ENCODE data around the gene ERC2. TPM values are rescaled to one million over a fixed set of nuclear protein-coding genes. Genes with fewer than 3 reads are reported as not detected.

The ERC2 gene
- total RNA-seq, 1 donor from 2014 or later: under 0.01 TPM

DNA sequence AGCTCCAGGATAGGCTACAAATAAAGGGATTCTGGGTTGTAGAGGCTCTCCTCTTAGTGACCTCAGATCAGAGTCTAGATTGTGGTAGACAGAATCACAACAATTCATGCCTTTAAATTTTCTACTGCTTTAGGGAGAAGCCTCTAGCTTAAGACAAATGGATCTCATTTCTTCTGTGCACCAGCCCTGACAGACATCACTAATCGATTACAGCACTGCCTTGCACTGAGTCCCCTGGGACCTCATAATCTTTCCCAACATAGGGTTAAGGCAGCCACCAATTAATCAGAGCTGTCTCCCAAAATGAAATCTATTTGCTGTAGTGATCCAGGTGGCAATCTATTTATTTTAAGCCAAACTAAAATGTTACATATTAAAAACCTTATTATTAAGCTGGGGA lies 544.6 kb downstream of the ERC2 start:
- TF ChIP-seq CTCF (IDR thresholded peaks at IDR 0.05; ENCODE audit: insufficient read depth, low read length, severe bottlenecking): no peak
- FAIRE-seq: no peak

DNA sequence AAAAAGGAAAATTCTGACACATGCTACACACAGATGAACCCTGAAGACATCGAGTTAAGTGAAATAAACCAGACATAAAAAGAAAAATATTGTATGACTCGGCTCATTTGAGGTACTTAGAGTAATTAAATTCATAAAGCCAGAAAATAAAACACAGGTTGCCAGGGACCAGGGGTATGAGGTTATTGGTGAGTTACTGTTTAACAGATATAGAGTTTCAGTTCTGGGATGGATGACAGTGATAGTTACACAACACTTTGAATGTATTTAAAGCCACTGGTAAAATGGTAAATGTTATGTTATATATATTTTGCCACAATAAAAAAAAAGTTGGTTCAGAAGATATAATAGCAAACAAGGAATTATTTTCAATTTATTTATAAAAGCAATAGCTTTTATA lies 545.1 kb downstream of the ERC2 start:
- Histone ChIP-seq H3K4me3 (ENCODE audit: low read depth, low read length) (no peak overlapping the region), H3K36me3 (ENCODE audit: control insufficient read depth, insufficient read depth, low read length) (no peaks in the 10 kb centered on the region), H3K27me3 (ENCODE audit: control insufficient read depth, insufficient read depth, low read length) (no peaks in the 10 kb centered on the region)
- no peak for FAIRE-seq
- DNase-seq (ENCODE audit: low read depth): no peak
- no peak for TF ChIP-seq CTCF (IDR thresholded peaks at IDR 0.05; ENCODE audit: insufficient read depth, low read length, severe bottlenecking)

More for the DNA sequence above, 544.6 kb downstream of the ERC2 start:
- Histone ChIP-seq H3K36me3 (ENCODE audit: control insufficient read depth, insufficient read depth, low read length) (no peaks in the 10 kb centered on the region), H3K27me3 (ENCODE audit: control insufficient read depth, insufficient read depth, low read length) (no peaks in the 10 kb centered on the region), H3K4me3 (ENCODE audit: low read depth, low read length) (no peak overlapping the region)
- DNase-seq (ENCODE audit: low read depth): no peak

DNA sequence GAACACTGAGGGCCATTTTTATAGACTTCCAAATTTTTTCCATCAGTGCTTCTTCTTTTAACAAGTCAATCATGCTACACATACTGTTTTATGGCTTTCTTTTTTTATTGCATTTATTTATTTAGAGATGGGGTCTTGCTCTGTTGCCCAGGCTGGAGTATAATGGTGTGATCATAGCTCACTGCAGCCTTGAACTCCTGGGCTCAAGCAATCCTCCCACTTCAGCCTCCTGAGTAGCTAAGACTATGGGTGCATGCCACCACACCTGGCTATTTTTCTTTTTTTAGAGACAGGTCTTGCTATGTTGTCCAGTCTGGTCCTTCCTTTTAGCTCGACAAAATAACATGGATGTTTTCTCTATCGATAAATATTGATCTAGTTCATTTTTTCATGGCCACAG lies 555.4 kb downstream of the ERC2 start:
- FAIRE-seq: no peak
- H3K4me3 ChIP-seq (ENCODE audit: low read depth, low read length): no peak overlapping the region
- no peaks in the 10 kb centered on the region for H3K36me3 ChIP-seq (ENCODE audit: control insufficient read depth, insufficient read depth, low read length)
- TF ChIP-seq CTCF (IDR thresholded peaks at IDR 0.05; ENCODE audit: insufficient read depth, low read length, severe bottlenecking): no peak
- no peaks in the 10 kb centered on the region for H3K27me3 ChIP-seq (ENCODE audit: control insufficient read depth, insufficient read depth, low read length)
- DNase-seq (ENCODE audit: low read depth): no peak

DNA sequence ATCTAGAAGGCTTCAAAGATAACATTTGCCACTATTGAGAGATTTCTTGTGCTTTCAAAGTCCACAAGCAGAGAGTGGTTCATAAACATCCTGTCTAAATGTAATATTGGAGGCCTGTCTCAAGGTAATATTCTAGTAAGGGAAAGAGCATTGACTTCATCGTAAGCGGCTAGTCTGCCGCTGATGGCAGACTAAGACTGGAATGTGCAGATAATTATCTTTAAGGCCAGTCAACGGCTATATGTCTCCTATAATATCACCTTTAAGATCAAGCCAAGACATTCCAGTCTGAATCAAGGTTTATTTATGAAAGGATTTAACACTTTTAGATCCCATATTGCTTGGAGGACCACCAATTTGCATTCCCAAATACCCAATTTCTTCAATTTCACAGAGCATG lies 557.0 kb downstream of the ERC2 start:
- FAIRE-seq: no peak

GRCh38 chr3:55910543-55910942 lies 557.7 kb downstream of the ERC2 start:
- H3K4me3 ChIP-seq (ENCODE audit: low read depth, low read length): no peak overlapping the region
- no peak for FAIRE-seq
- no peaks in the 10 kb centered on the region for H3K27me3 ChIP-seq (ENCODE audit: control insufficient read depth, insufficient read depth, low read length)
- no peaks in the 10 kb centered on the region for H3K36me3 ChIP-seq (ENCODE audit: control insufficient read depth, insufficient read depth, low read length)
- no peak for TF ChIP-seq CTCF (IDR thresholded peaks at IDR 0.05; ENCODE audit: insufficient read depth, low read length, severe bottlenecking)
- DNase-seq (ENCODE audit: low read depth): peak; percentile 75

More for the DNA sequence above, 557.0 kb downstream of the ERC2 start:
- no peaks in the 10 kb centered on the region for H3K27me3 ChIP-seq (ENCODE audit: control insufficient read depth, insufficient read depth, low read length)
- no peak overlapping the region for H3K4me3 ChIP-seq (ENCODE audit: low read depth, low read length)
- no peak for DNase-seq (ENCODE audit: low read depth)
- no peak for TF ChIP-seq CTCF (IDR thresholded peaks at IDR 0.05; ENCODE audit: insufficient read depth, low read length, severe bottlenecking)
- no peaks in the 10 kb centered on the region for H3K36me3 ChIP-seq (ENCODE audit: control insufficient read depth, insufficient read depth, low read length)

GRCh38 chr3:55909373-55909772 lies 558.9 kb downstream of the ERC2 start:
- FAIRE-seq (no peak), DNase-seq (ENCODE audit: low read depth) (no peak)
- TF ChIP-seq CTCF (IDR thresholded peaks at IDR 0.05; ENCODE audit: insufficient read depth, low read length, severe bottlenecking): no peak
- Histone ChIP-seq H3K36me3 (ENCODE audit: control insufficient read depth, insufficient read depth, low read length) (no peaks in the 10 kb centered on the region), H3K4me3 (ENCODE audit: low read depth, low read length) (no peak overlapping the region), H3K27me3 (ENCODE audit: control insufficient read depth, insufficient read depth, low read length) (no peaks in the 10 kb centered on the region)
